Loucy (cell line): ENCODE measurements around the gene ADAMTS2.

Experiments
- H2AFZ ChIP-seq: fragments of 200-600 bp; sonication (generic); 2 replicates; pipeline ENCODE4 v1.6.0; 2016; ENCODE audit warnings: antibody characterized with exemption, mild to moderate bottlenecking, low read length, moderate library complexity
- H3F3A ChIP-seq: fragments of 200-600 bp; 2 replicates; pipeline ENCODE4 v1.6.0; 2016; ENCODE audit warnings: antibody characterized with exemption, low read depth, mild to moderate bottlenecking
- H3K27me3 ChIP-seq: fragments of 200-600 bp; sonication (generic); 2 replicates; pipeline ENCODE4 v1.6.1; 2014; ENCODE audit warnings: low read length, mild to moderate bottlenecking; ENCODE audit not compliant: insufficient read depth, poor library complexity, severe bottlenecking
- H3K36me3 ChIP-seq: fragments of 200-600 bp; sonication (generic); 2 replicates; pipeline ENCODE4 v1.6.1; 2016; ENCODE audit warnings: low read length; ENCODE audit not compliant: insufficient read depth
- H3K4me1 ChIP-seq: fragments of 200-600 bp; sonication (generic); 2 replicates; pipeline ENCODE4 v1.5.1; 2014; ENCODE audit warnings: low read length, mild to moderate bottlenecking; ENCODE audit not compliant: insufficient read depth, poor library complexity, severe bottlenecking
- H3K4me2 ChIP-seq: fragments of 200-600 bp; sonication (generic); 2 replicates; pipeline ENCODE4 v1.6.0; 2014; ENCODE audit warnings: antibody characterized with exemption, low read length, low read depth, mild to moderate bottlenecking; ENCODE audit not compliant: poor library complexity, severe bottlenecking
- H3K4me3 ChIP-seq: fragments of 200-600 bp; sonication (generic); 2 replicates; pipeline ENCODE4 v1.5.1; 2014; ENCODE audit warnings: low read length, mild to moderate bottlenecking, mixed read lengths; ENCODE audit not compliant: poor library complexity, severe bottlenecking
- H3K79me2 ChIP-seq: fragments of 200-600 bp; sonication (generic); 2 replicates; pipeline ENCODE4 v1.6.1; 2014; ENCODE audit warnings: low read length; ENCODE audit not compliant: insufficient read depth
- H3K9ac ChIP-seq: fragments of 200-600 bp; sonication (generic); 2 replicates; pipeline ENCODE4 v1.6.0; 2014; ENCODE audit warnings: mild to moderate bottlenecking, low read depth, low read length, moderate library complexity; ENCODE audit not compliant: poor library complexity, severe bottlenecking
- H3K9me2 ChIP-seq: fragments of 200-600 bp; sonication (generic); replicated peaks from 2 replicates; pipeline ENCODE4 v1.6.1; 2016; ENCODE audit warnings: low read depth, low read length, mixed read lengths
- H3K9me3 ChIP-seq: fragments of 200-600 bp; sonication (generic); 2 replicates; pipeline ENCODE4 v1.6.1; 2014; ENCODE audit warnings: mild to moderate bottlenecking, antibody characterized with exemption, low read length, low read depth; ENCODE audit not compliant: insufficient read depth
- H4K20me1 ChIP-seq: fragments of 200-600 bp; sonication (generic); 2 replicates; pipeline ENCODE4 v1.6.0; 2014; ENCODE audit warnings: antibody characterized with exemption, low read length, mild to moderate bottlenecking; ENCODE audit not compliant: insufficient read depth, poor library complexity, severe bottlenecking
- EZH2phosphoT487 ChIP-seq: fragments of 200-600 bp; IDR thresholded peaks from 2 replicates; pipeline ENCODE4 v1.6.1; 2018; ENCODE audit warnings: antibody characterized with exemption, mild to moderate bottlenecking, moderate library complexity, borderline replicate concordance
- TF ChIP-seq, protein P1 (sequence below): fragments of 200-600 bp; sonication (generic); conservative IDR thresholded peaks from 2 replicates; pipeline ENCODE4 v1.5.1; 2014; ENCODE audit warnings: mild to moderate bottlenecking, antibody characterized with exemption, low read length

ADAMTS2 gene

GRCh38 chr5:179195561-179196404, 149.5 kb downstream of the ADAMTS2 start:
- Histone ChIP-seq H3K4me1 (no peaks in the 10 kb centered on the region), H3K27me3 (no peaks in the 10 kb centered on the region), H3F3A (no peaks in the 10 kb centered on the region), H3K36me3 (no peaks in the 10 kb centered on the region), H3K4me3 (no peak overlapping the region), H2AFZ (no peak overlapping the region), H3K9me3 (no peaks in the 10 kb centered on the region), H3K9ac (no peak overlapping the region), H3K9me2 (no peaks in the 10 kb centered on the region), H3K79me2 (no peaks in the 10 kb centered on the region), H3K4me2 (no peak overlapping the region), H4K20me1 (no peaks in the 10 kb centered on the region)
- TF ChIP-seq, protein P1, sequence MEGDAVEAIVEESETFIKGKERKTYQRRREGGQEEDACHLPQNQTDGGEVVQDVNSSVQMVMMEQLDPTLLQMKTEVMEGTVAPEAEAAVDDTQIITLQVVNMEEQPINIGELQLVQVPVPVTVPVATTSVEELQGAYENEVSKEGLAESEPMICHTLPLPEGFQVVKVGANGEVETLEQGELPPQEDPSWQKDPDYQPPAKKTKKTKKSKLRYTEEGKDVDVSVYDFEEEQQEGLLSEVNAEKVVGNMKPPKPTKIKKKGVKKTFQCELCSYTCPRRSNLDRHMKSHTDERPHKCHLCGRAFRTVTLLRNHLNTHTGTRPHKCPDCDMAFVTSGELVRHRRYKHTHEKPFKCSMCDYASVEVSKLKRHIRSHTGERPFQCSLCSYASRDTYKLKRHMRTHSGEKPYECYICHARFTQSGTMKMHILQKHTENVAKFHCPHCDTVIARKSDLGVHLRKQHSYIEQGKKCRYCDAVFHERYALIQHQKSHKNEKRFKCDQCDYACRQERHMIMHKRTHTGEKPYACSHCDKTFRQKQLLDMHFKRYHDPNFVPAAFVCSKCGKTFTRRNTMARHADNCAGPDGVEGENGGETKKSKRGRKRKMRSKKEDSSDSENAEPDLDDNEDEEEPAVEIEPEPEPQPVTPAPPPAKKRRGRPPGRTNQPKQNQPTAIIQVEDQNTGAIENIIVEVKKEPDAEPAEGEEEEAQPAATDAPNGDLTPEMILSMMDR: no peak
- TF ChIP-seq EZH2phosphoT487: no peak

DNA sequence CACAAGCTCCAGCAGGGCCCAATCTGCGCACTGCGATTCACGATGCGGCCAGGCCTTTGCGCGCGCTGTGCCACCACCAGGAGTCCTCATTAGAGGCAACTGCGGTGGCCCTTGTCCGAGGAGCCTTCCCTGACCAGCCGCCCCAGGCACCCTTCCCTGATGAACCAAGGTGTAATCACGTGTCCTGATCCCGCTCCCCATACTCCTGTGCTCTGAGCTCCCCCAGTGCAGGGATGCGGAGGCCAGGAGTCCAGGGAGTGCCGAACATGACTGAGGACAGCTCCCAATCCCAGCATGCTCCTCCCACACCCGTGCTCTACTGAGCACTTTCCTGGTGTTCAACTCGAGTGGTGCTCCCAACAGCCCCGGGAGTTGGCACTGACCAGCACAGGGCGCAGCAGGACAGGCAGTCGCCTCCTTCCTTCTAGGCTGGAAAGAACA, 150.3 kb downstream of the ADAMTS2 start:
- no peak for TF ChIP-seq EZH2phosphoT487
- TF ChIP-seq, protein P1: no peak
- H3K36me3 ChIP-seq: no peaks in the 10 kb centered on the region
- H3K27me3 ChIP-seq: no peaks in the 10 kb centered on the region
- H3K4me2 ChIP-seq: no peak overlapping the region
- H3K9me3 ChIP-seq: no peaks in the 10 kb centered on the region
- H2AFZ ChIP-seq: no peak overlapping the region
- no peaks in the 10 kb centered on the region for H4K20me1 ChIP-seq
- H3K79me2 ChIP-seq: no peaks in the 10 kb centered on the region
- H3K4me1 ChIP-seq: no peaks in the 10 kb centered on the region
- no peak overlapping the region for H3K9ac ChIP-seq
- H3K4me3 ChIP-seq: no peak overlapping the region
- H3K9me2 ChIP-seq: no peaks in the 10 kb centered on the region
- no peaks in the 10 kb centered on the region for H3F3A ChIP-seq

DNA sequence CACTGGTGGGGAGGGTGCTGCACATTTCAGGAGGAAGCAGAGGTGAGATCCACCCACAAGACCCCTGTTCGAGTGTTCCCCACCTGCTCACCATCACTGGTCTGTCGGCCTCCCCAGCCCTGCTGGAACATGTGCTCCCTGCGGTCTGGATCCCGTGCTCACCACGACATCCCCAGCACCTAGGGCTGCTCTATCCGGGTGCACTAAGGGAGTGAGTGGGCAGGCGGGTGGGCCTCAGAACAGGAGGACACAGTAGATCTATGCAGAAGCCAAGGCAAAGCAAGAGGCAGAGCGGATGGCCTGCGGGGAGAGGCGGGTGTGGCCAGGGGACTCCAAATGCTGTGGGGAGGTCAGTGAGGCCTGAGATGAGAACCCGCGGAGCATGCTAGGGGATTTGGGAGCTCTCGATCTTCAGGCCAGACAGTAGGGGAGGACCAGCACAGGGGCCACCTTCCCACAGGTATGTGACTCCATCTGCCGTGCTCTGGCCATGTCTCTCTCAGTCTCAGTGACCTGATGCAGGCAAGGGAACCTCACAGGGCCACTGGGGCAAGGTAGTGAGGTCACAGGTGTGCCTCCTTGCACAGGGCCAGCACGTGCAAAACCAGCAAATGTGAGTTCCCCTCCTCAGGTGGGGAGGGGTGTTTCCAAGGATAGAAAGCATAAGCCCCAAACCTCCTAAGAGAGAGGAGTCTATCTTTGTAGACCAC, 150.9 kb downstream of the ADAMTS2 start:
- Histone ChIP-seq H3K4me3 (no peak overlapping the region), H3K4me2 (no peak overlapping the region), H3K9ac (no peak overlapping the region), H3K9me2 (no peaks in the 10 kb centered on the region), H3K4me1 (no peaks in the 10 kb centered on the region), H2AFZ (no peak overlapping the region), H3K27me3 (no peaks in the 10 kb centered on the region), H4K20me1 (no peaks in the 10 kb centered on the region), H3K79me2 (no peaks in the 10 kb centered on the region), H3K36me3 (no peaks in the 10 kb centered on the region), H3K9me3 (no peaks in the 10 kb centered on the region), H3F3A (no peaks in the 10 kb centered on the region)
- TF ChIP-seq EZH2phosphoT487: no peak
- TF ChIP-seq, protein P1: no peak
